ENCODE measurements around the gene FGF14.

DNA sequence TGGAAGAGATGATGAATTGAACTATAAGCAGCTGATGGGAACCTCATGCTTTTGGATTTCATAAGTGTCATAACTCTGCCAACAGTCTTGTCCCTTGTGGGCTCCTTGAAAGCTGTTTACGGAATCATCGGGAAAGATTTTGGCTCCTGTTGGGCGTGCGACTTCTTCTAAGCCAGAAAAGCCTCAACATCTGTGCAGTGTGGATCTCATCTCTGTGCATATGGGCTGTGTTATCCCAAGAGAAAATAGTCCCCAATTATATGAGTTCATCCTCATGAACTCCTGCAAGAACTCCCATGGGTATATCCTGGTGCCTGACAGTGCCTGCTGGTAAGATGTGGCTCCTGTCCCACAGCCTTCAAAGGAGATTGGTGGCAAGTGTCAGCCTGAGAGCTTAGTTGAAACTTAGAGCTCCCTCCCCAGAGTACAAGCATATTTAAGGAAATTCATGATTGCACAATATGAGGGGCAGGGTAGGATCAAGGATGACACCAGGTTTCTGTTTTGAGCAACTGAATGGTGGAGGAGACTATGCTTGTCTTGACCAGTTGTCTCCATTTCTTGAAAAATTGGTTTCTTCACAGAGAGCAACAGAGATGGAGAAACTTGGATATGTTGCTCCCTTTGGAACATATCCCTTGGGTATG is 705.9 kb downstream of the FGF14 start:
- no peak for TF ChIP-seq CTCF (optimal IDR thresholded peaks at IDR 0.05 in 1 of 3, IDR thresholded peaks at IDR 0.05 in 1 of 3, conservative IDR thresholded peaks at IDR 0.05 in 1 of 3; ENCODE audit: extremely low read depth in 1 of 3, insufficient read depth in 2 of 3, low read length in 3 of 3)
- TF ChIP-seq EZH2 (IDR thresholded peaks at IDR 0.05; ENCODE audit: low read length): no peak

Data from keratinocyte (primary cell).